ENCODE measurements around the gene FETUB.

DNA sequence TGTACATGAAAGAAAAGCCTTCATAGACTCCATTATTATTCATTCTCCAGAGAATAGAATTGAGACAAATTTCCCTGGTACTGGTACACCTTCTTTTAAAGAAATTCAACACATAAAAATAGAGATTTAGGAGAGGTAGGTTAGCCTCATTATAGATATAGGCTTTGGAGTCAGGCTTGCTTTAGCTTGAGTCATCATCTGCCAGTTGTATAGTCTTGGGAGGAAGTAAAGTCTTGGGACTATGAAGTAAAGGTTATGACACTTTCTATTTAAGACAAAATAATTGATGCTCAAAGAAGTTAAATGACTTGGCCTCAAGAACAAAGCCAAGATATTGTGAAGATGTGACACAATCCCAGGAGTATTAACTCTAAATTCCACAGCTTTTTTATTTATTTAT is 30.0 kb downstream of the FETUB start:
- no peak for TF ChIP-seq CTCF (IDR thresholded peaks at IDR 0.05)
- no peak for TF ChIP-seq EP300 (IDR thresholded peaks at IDR 0.05)
- TF ChIP-seq POLR2A (IDR thresholded peaks at IDR 0.05), result no peak

All from ovary (tissue), 3 donors.